ENCODE results near the gene LDLRAD3. TPM values are rescaled to one million over a fixed set of nuclear protein-coding genes. Genes with fewer than 3 reads are reported as not detected.

LDLRAD3 gene
- total RNA-seq, 1 experiment from 2014 or later = 12.1 TPM

GRCh38 chr11:35963911-35964310 is 20.0 kb downstream of the LDLRAD3 start:
- no peaks in the 10 kb centered on the region for H3K23me2 ChIP-seq (ENCODE audit: insufficient read length, low read depth, low read length, poor library complexity, severe bottlenecking)
- H3K79me1 ChIP-seq (ENCODE audit: insufficient read depth, low read depth, low read length, poor library complexity, severe bottlenecking) = peaks cover 4% of the 10 kb centered on the region
- H2BK5ac ChIP-seq (ENCODE audit: insufficient read length, low read length) = no peak overlapping the region
- no peak for DNase-seq
- no peak overlapping the region for H4K91ac ChIP-seq (ENCODE audit: insufficient read length, low read depth, low read length)
- peaks cover 13 to 16% (median 14%) of the 10 kb centered on the region in 3 experiments for H3K36me3 Mint-ChIP-seq (ENCODE audit: insufficient read depth in 1 of 3, low read depth in 3 of 3)
- H3K9me3 ChIP-seq (ENCODE audit: control insufficient read depth, low read depth, low read length) = no peaks in the 10 kb centered on the region
- 0 out of 7 replicates have a peak overlapping the region, but pooled peaks of 1 of the 3 experiments have one; percentile 9 for H3K27ac Mint-ChIP-seq
- H3K14ac ChIP-seq (ENCODE audit: insufficient read depth, low read length) = no peak overlapping the region
- H3K56ac ChIP-seq (ENCODE audit: insufficient read length, low read depth, low read length) = no peak overlapping the region
- no CpG with 5 or more reads among the region's 3 CpGs for WGBS (ENCODE audit: extremely low coverage, insufficient read length, low lambda C conversion rate)
- no peak overlapping the region for H2BK12ac ChIP-seq (ENCODE audit: insufficient read length, low read depth, low read length)
- no peak overlapping the region for H3K4me3 Mint-ChIP-seq
- no peak overlapping the region for H3K18ac ChIP-seq (ENCODE audit: insufficient read length, low read depth, low read length)
- H3T11ph ChIP-seq (ENCODE audit: low read length) = no peak overlapping the region
- peaks cover 9% of the 10 kb centered on the region; the same call in 1 of the 2 replicates for H3K79me2 ChIP-seq (ENCODE audit: insufficient read depth, low read length)
- no peak overlapping the region for H3K23ac ChIP-seq (ENCODE audit: insufficient read length, low read depth, low read length)
- H4K5ac ChIP-seq (ENCODE audit: insufficient read length, low read depth, low read length) = no peak overlapping the region
- no peak overlapping the region for H2AFZ ChIP-seq (ENCODE audit: low read length)
- no peak overlapping the region for H2BK15ac ChIP-seq (ENCODE audit: low read depth, low read length)
- no peak overlapping the region for H3K9ac ChIP-seq (ENCODE audit: extremely low read depth, insufficient read length, low read length)
- TF ChIP-seq CTCF (conservative IDR thresholded peaks at IDR 0.05) = no peak
- no peaks in the 10 kb centered on the region for H4K20me1 ChIP-seq (ENCODE audit: control insufficient read depth, insufficient read depth, insufficient read length)
- no peaks in the 10 kb centered on the region for H3K27me3 Mint-ChIP-seq (ENCODE audit: low read depth)
- H3K4me1 ChIP-seq (ENCODE audit: insufficient read depth, low read length) = peaks cover 9% of the 10 kb centered on the region; the same call in 1 of the 2 replicates
- no peaks in the 10 kb centered on the region for H3K27me3 ChIP-seq (ENCODE audit: insufficient read depth, low read length)
- H3K4me2 ChIP-seq (ENCODE audit: insufficient read depth, insufficient read length, low read length) = no peak overlapping the region
- H2BK120ac ChIP-seq (ENCODE audit: low read depth, low read length, poor library complexity, severe bottlenecking) = no peak overlapping the region
- no peak overlapping the region for H2AK5ac ChIP-seq (ENCODE audit: insufficient read length, low read length)
- H3K27ac ChIP-seq (ENCODE audit: insufficient read length, low read depth, low read length) = no peak overlapping the region
- no peak overlapping the region for H4K8ac ChIP-seq (replicated peaks; ENCODE audit: insufficient read length, low read depth, low read length)
- peaks cover 7 to 9% of the 10 kb centered on the region in 2 experiments; a peak in 4 of 5 replicates for H3K9me3 Mint-ChIP-seq
- H3K4me1 Mint-ChIP-seq = peaks cover 13 to 21% of the 10 kb centered on the region in 2 experiments
- no peak overlapping the region for H2BK20ac ChIP-seq (ENCODE audit: low read depth, low read length, poor library complexity, severe bottlenecking)
- no peak overlapping the region for H3K4ac ChIP-seq (ENCODE audit: low read depth, low read length)
